WTC11 (cell line): ENCODE data around the gene EFHD2. TPM values are rescaled to one million over a fixed set of nuclear protein-coding genes. Genes with fewer than 3 reads are reported as not detected.

Source experiments
- ATAC-seq: fragments of 200-7000 bp; cut with Tn5 transposase; 2 replicates; pipeline ENCODE4 v1.10.0; 2021; ENCODE audit warnings: mild to moderate bottlenecking, moderate library complexity
- CTCF ChIA-PET: fragments of 300-600 bp; sonication (Branson Sonifier 250); formaldehyde crosslinking; loops from one replicate; lab custom pipeline; 2021; ENCODE audit warnings: antibody characterized with exemption; lab: Charles Lee
- POLR2A ChIA-PET: fragments of 350-600 bp; sonication (Branson Sonifier 250); formaldehyde crosslinking; loops from one replicate; lab custom pipeline; 2021; ENCODE audit warnings: antibody characterized with exemption; lab: Charles Lee
- DNase-seq: peaks from one replicate; pipeline ENCODE4 v3.0.0; 2021; ENCODE audit warnings: low spot score
- H3K27ac Mint-ChIP-seq: 2 replicates; pipeline ENCODE4 v1.8.0; 2021; ENCODE audit warnings: mixed read lengths
- H3K27me3 Mint-ChIP-seq: 2 replicates; pipeline ENCODE4 v1.8.0; 2021; ENCODE audit warnings: low read depth, mild to moderate bottlenecking, moderate library complexity, mixed read lengths
- H3K36me3 Mint-ChIP-seq: 2 replicates; pipeline ENCODE4 v1.8.0; 2021; ENCODE audit warnings: mixed read lengths
- H3K4me1 Mint-ChIP-seq: 2 replicates; pipeline ENCODE4 v1.8.0; 2022; ENCODE audit warnings: mixed read lengths
- H3K4me3 Mint-ChIP-seq: 2 replicates; pipeline ENCODE4 v1.8.0; 2021; ENCODE audit warnings: mild to moderate bottlenecking, moderate library complexity, mixed read lengths
- H3K9me3 Mint-ChIP-seq: 2 replicates; pipeline ENCODE4 v1.8.0; 2021; ENCODE audit warnings: mixed read lengths
- AFF4 ChIP-seq: sonication (generic); formaldehyde crosslinking; IDR thresholded peaks from 2 replicates; pipeline ENCODE4 v1.8.1; 2023; ENCODE audit warnings: mild to moderate bottlenecking, missing genetic modification reagents, borderline replicate concordance
- ARID4B ChIP-seq: sonication (generic); formaldehyde crosslinking; IDR thresholded peaks from 2 replicates; pipeline ENCODE4 v1.8.0; 2023; ENCODE audit warnings: missing genetic modification reagents, mild to moderate bottlenecking, borderline replicate concordance
- ATF6 ChIP-seq: sonication (generic); formaldehyde crosslinking; IDR thresholded peaks from 2 replicates; pipeline ENCODE4 v1.8.1; 2023; ENCODE audit warnings: mild to moderate bottlenecking, missing genetic modification reagents
- CREM ChIP-seq: sonication (generic); formaldehyde crosslinking; IDR thresholded peaks from 2 replicates; pipeline ENCODE4 v1.8.1; 2022; ENCODE audit warnings: mild to moderate bottlenecking, missing genetic modification reagents, moderate library complexity
- E2F4 ChIP-seq: sonication (generic); formaldehyde crosslinking; IDR thresholded peaks from 2 replicates; pipeline ENCODE4 v1.8.1; 2022; ENCODE audit warnings: low read depth, mild to moderate bottlenecking, moderate library complexity, missing genetic modification reagents, borderline replicate concordance
- ERG ChIP-seq: fragments of 250-450 bp; sonication (Bioruptor Pico); IDR thresholded peaks from 2 replicates; pipeline ENCODE4 v1.8.0; 2021; ENCODE audit warnings: mild to moderate bottlenecking
- HMGXB4 ChIP-seq: sonication (generic); formaldehyde crosslinking; IDR thresholded peaks from 2 replicates; pipeline ENCODE4 v1.8.1; 2023; ENCODE audit warnings: mild to moderate bottlenecking, moderate library complexity, missing genetic modification reagents
- IRF1 ChIP-seq: sonication (generic); formaldehyde crosslinking; IDR thresholded peaks from 2 replicates; pipeline ENCODE4 v1.8.0; 2023; ENCODE audit warnings: missing genetic modification reagents
- NR1H2 ChIP-seq: sonication (generic); formaldehyde crosslinking; IDR thresholded peaks from 2 replicates; pipeline ENCODE4 v1.9.0; 2021; ENCODE audit warnings: mild to moderate bottlenecking, moderate library complexity, missing genetic modification reagents
- NR2C2 ChIP-seq: sonication (generic); formaldehyde crosslinking; IDR thresholded peaks from 2 replicates; pipeline ENCODE4 v1.8.0; 2022; ENCODE audit warnings: mild to moderate bottlenecking, missing genetic modification reagents
- NR3C1 ChIP-seq: sonication (generic); formaldehyde crosslinking; conservative IDR thresholded peaks from 2 replicates; pipeline ENCODE4 v1.8.1; 2023; ENCODE audit warnings: low read depth, mild to moderate bottlenecking, missing genetic modification reagents
- RORB ChIP-seq: fragments of 250-450 bp; sonication (Bioruptor Pico); IDR thresholded peaks from 2 replicates; pipeline ENCODE4 v1.9.0; 2021; ENCODE audit warnings: mild to moderate bottlenecking
- TCF7 ChIP-seq: sonication (generic); formaldehyde crosslinking; IDR thresholded peaks from 2 replicates; pipeline ENCODE4 v1.8.0; 2022; ENCODE audit warnings: mild to moderate bottlenecking, low read depth, missing genetic modification reagents, moderate library complexity
- USF1 ChIP-seq: sonication (generic); formaldehyde crosslinking; IDR thresholded peaks from 2 replicates; pipeline ENCODE4 v1.8.0; 2022; ENCODE audit warnings: mild to moderate bottlenecking, missing genetic modification reagents
- ZNF396 ChIP-seq: fragments of 250-450 bp; sonication (Bioruptor Pico); IDR thresholded peaks from 2 replicates; pipeline ENCODE4 v1.8.0; 2021; ENCODE audit warnings: mild to moderate bottlenecking, moderate library complexity, borderline replicate concordance
- ZNF425 ChIP-seq: fragments of 250-450 bp; sonication (Bioruptor Pico); conservative IDR thresholded peaks from 2 replicates; pipeline ENCODE4 v1.9.0; 2021; ENCODE audit warnings: mild to moderate bottlenecking
- ZNF671 ChIP-seq: fragments of 250-450 bp; sonication (Bioruptor Pico); IDR thresholded peaks from 2 replicates; pipeline ENCODE4 v1.8.0; 2021; ENCODE audit warnings: mild to moderate bottlenecking
- total RNA-seq: library from RNA; stranded (reverse); gene quantifications from 3 replicates; pipeline ENCODE4 v1.2.3, GENCODE V29; 2021

The EFHD2 gene
- total RNA-seq, 1 experiment from 2014 or later, result 23.8 TPM

GRCh38 chr1:15455522-15455921, 45.8 kb downstream of the EFHD2 start:
- ChIA-PET POLR2A (no interaction called here), CTCF (no interaction called here)
- DNase-seq, result no peak
- no peaks in the 10 kb centered on the region for H3K4me1 Mint-ChIP-seq
- no peak for ATAC-seq
- no peak for TF ChIP-seq ERG (CRISPR knock-in tag)
- no peak for TF ChIP-seq TCF7 (CRISPR knock-in tag)
- TF ChIP-seq IRF1 (CRISPR knock-in tag), result no peak
- no peak for TF ChIP-seq NR2C2 (CRISPR knock-in tag)
- no peak for TF ChIP-seq AFF4 (CRISPR knock-in tag)
- TF ChIP-seq NR1H2 (CRISPR knock-in tag), result no peak
- TF ChIP-seq ARID4B (CRISPR knock-in tag), result no peak
- TF ChIP-seq ZNF396 (CRISPR knock-in tag), result no peak
- no peak for TF ChIP-seq USF1
- no peak for TF ChIP-seq HMGXB4 (CRISPR knock-in tag)
- no peak for TF ChIP-seq ATF6 (CRISPR knock-in tag)
- TF ChIP-seq NR3C1 (CRISPR knock-in tag), result no peak
- no peak for TF ChIP-seq ZNF671 (CRISPR knock-in tag)
- no peak for TF ChIP-seq CREM (CRISPR knock-in tag)
- TF ChIP-seq RORB (CRISPR knock-in tag), result no peak
- TF ChIP-seq E2F4, result no peak
- TF ChIP-seq ZNF425, result no peak
- H3K9me3 Mint-ChIP-seq, result peaks cover 15% of the 10 kb centered on the region
- no peaks in the 10 kb centered on the region for H3K27me3 Mint-ChIP-seq
- no peaks in the 10 kb centered on the region for H3K36me3 Mint-ChIP-seq
- no peak overlapping the region for H3K27ac Mint-ChIP-seq
- H3K4me3 Mint-ChIP-seq, result no peak overlapping the region
